NCI-H1436 (cell line): ENCODE results near the gene SENP5.
"Not testable (repeated sequence)": the region's sequence is repeated elsewhere in the genome, so short reads cannot be mapped to it uniquely, and the experiment has no call there.

Experiments used
- DNase-seq: peaks from one replicate; lab custom pipeline; 2025; lab: John Stamatoyannopoulos, UW

Gene SENP5

DNA sequence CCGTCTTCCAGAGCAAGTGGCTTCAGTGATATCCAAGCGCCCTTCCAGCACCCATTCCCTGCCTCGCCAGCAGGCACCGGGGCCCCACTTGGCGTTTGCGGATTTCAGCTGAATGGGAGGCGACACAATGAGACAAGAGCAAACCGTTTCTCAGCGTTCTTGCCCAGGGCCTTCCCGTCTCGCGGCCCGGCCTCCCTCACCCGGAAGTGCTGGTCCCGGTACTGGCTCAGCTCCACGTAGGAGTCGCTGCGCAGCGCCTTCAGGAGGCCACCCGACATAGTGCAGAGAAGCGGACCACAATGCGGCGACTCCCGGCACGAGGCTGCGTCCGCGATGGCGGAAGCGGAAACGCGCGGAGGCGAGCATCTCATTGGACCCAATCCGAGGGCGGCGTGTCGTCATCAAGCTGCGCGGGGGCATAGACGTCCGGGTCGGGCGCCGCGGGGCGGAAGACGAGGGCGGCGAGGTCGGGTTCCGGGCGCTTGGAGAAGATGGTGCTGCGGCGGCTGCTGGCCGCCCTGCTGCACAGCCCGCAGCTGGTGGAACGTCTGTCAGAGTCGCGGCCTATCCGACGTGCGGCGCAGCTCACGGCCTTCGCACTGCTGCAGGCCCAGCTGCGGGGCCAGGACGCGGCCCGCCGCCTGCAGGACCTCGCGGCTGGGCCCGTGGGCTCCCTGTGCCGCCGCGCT lies 74.7 kb downstream of the SENP5 start, which contains the start of gene NCBP2:
Gene NCBP2, minus strand, starts transcription at position 303 of the 689 bp plus-strand sequence. Its CDS starts 25 bp downstream, at position 278.
- peak; percentile 99 for DNase-seq

DNA sequence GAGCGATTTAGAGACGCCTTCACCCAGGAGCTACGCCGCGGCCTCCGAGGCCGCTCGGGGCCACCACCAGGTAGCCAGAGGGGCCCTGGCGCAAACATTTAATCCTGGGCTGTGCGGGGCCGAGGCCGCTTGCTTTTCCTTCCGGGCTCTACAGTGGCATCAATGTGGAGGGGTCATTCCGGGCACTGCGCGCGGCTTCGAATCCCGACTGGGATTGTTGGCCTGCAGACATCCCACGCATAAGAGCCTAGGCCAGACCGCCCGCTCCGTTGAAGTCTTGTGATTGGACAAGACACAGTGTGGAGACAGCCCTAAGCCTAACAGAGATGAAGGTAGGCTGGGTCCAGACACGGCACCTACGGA lies 75.2 kb downstream of the SENP5 start:
- DNase-seq: no peak

DNA sequence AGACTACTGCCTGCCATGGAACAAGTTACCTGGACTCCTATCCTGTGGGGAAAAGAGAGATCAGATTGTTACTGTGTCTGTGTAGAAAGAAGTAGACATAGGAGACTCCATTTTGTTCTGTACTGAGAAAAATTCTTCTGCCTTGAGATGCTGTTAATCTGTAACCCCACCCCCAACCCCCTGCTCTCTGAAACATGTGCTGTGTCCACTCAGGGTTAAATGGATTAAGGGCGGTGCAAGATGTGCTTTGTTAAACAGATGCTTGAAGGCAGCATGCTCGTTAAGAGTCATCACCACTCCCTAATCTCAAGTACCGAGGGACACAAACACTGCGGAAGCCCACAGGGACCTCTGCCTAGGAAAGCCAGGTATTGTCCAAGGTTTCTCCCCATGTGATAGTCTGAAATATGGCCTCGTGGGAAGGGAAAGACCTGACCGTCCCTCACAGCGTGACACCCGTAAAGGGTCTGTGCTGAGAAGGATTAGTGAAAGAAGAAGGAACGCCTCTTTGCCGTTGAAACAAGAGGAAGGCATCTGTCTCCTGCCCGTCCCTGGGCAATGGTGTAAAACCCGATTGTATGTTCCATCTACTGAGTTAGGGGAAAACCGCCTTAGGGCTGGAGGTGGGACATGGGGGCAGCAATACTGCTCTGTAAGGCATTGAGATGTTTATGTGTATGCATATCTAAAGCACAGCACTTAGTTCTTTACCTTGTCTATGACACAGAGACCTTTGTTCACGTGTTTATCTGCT lies 76.5 kb downstream of the SENP5 start:
- not testable (repeated sequence) for DNase-seq

DNA sequence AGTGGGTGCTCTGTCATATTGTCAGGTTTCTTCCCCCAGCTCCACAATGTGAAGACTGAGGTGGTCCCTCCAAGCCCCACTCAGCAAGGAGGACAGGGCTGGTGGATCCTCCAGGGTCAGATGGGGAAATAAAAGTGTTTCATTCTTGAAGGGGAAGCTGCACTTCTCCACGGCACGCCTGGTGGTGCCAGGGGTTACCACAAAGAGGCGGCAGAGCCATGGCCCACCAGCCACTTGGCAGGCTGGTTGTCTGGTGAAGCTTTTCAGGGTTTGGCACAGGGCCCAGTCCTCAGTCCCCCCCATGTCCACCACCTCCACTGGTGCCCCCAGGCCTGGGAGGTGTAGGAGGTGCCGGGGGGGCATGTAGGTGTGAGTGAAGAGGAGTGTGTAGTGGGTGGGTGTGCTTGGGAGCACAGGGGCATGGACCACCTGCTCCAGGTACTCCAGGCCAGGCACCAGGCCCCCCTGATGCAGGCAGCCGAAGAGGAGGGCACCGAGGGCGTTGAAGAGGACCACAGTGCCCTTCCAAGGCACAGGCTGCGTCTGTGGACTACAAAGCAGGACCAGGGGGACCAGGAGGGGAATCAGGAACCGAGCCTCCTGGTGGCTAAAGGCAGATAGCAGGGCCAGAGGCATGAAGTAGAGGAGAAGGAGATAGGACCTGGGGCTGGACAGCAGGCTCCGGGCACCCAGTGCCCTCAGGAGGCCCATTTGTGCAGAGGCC lies 79.6 kb downstream of the SENP5 start:
- no peak for DNase-seq

DNA sequence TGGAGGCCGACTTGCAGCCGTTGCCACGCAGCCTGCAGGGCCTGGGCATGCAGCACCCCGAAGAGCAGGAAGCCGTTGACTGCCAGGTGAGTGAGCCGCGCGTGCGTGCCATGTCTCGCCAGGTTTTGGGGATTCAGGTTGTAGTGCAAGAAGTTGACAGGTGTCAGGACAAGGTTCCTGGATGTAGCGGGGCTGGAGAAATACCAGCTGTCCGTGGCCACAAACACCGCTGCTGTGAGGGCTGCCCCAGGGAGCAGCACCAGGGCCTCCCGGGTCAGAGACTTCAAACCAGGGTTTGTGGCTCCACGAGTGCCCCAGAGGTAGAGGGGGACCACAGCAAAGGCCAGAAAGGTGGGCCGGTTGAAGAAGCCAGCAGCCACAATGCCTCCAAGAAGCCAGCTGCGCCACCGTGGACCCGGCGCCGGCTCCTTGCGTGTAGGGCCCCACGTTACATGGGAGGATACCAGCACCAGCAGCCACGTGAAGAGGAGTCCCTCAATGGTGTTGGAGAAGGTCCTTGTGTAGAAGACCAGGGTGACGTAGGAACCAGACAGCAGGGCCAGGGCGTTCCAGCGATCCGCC lies 80.2 kb downstream of the SENP5 start:
- DNase-seq: no peak

DNA sequence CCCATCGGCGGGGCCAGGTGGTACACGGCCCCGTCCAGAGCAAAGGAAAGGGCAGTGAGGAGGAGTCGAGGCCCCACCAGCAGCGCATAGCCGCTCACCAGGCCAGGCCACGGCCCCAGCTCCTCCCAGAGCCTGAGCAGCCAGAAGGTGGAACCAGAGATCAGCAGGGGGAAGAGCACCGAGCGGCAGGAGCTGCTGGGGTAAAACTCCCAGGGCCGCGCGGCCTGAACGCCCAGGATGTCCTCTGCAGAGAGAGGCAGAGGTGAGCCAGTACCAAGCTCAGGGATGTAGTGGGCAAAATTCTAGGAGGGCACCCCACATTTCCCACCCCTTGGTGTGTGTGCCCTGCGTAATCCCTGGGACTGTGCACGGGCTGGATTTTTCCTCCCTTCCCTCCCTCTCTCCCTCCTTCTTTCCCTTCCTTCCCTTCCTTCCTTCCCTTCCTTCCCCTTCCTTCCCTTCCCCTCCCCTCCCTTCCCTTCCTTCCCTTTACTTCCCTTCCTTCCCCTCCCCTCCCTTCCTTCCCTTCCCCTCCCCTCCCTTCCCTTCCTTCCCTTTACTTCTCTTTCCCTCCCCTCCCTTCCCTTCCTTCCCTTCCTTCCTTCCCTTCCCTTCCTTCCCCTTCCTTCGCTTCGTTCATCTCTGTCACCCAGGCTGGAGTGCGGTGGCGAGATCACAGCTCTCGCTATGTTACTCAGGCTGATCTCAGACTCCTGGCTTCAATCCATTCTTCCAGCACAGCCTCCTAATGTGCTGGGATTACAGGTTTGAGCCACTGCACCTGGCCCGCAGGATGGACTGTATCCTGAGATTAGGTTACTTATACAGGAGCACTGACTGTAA lies 80.9 kb downstream of the SENP5 start:
- DNase-seq: no peak

DNA sequence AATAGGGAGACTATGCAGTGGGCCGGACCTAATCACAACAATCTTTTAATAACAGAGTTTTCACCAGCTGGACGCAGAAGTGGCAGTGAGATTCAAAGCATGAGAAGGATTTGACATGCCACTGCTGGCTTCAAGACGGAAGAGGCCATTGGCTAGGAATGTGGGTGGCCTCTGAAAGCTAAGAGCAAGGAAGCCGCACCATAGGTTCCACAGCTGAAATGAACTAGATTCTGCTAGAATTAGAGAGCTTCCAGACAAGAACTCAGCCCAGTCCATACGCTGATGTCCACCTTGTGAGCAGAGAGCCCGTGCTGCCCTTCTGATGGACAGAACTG lies 81.5 kb downstream of the SENP5 start:
- DNase-seq: no peak

DNA sequence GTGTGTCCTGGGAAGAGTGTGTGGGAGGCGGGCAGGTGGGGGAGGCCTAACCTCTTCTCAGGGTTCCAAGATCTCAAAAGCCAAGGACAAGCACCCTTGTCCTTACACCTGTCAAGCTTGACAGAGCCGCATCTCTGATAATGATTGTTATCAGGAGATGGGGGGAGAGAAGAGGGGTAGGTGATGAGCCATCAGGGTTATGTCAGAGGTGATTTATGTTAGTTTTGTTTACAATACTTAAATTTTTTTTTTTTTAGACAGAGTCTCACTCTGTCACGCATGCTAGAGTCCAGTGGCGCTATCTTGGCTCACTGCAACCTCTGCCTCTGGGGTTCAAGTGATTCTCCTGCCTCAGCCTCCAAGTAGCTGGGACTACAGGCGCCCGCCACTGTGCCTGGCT lies 82.0 kb downstream of the SENP5 start:
- no peak for DNase-seq

DNA sequence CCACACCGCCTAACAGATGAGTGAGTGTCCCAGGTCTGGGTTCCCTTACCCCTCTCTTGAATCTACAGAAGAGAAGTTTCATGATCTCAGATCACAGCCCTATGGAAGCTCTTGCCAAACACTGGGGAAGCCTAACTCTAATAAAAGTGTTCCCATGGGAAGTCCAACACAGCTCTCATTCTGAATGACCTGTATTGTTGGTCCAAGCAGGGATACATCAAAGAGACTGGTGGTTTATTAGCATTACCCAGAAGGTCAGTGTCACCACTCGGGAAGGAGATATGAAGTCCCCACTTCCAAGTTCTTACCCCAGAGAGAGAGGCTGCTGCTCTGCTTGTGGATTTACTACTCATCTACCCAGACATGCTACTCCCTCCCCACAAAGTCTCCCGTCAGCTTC lies 83.7 kb downstream of the SENP5 start:
- DNase-seq: no peak

DNA sequence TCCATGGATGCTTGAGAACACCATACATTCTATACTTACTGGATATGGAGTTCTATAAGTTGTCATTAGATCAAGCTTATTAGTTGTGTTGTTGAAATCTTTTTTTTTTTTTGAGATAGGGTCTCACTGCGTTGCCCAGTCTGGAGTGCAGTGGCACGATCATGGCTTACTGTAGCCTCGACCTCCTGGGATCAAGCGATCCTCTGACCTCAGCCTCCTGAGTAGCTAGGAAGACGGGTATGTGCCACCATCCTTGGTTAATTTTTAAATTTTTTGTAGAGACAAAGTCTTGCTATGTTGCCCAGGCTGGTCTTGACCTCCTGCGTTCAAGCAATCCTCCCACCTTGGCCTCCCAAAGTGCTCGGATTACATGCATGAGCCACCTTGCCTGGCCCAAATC lies 87.1 kb downstream of the SENP5 start:
- no peak for DNase-seq

DNA sequence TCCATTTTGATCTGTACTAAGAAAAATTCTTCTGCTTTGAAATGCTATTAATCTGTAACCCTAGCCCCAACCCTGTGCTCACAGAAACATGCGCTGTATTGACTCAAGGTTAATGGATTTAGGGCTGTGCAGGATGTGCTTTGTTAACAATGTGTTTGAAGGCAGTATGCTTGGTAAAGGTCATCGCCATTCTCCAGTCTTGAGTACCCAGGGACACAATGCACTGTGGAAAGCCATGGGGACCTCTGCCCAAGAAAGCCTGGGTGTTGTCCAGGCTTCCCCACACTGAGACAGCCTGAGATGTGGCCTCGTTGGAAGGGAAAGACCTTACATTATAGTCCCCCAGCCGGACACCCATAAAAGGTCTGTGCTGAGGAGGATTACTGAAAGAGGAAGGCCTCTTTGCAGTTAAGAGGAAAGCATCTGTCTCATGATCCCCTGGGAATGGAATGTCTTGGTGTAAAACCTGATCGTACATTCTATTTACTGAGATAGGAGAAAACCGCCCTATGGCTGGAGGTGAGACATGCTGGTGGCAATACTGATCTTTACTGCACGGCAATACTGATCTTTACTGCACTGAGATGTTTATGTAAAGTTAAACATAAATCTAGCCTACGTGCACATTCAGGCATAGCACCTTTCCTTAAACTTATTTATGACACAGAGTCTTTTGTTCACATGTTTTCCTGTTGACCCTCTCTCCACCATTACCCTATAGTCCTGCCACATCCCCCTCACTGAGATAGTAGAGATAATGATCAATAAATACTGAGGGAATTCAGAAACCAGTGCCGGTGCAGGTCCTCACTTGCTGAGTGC lies 94.6 kb downstream of the SENP5 start:
- DNase-seq: no peak

DNA sequence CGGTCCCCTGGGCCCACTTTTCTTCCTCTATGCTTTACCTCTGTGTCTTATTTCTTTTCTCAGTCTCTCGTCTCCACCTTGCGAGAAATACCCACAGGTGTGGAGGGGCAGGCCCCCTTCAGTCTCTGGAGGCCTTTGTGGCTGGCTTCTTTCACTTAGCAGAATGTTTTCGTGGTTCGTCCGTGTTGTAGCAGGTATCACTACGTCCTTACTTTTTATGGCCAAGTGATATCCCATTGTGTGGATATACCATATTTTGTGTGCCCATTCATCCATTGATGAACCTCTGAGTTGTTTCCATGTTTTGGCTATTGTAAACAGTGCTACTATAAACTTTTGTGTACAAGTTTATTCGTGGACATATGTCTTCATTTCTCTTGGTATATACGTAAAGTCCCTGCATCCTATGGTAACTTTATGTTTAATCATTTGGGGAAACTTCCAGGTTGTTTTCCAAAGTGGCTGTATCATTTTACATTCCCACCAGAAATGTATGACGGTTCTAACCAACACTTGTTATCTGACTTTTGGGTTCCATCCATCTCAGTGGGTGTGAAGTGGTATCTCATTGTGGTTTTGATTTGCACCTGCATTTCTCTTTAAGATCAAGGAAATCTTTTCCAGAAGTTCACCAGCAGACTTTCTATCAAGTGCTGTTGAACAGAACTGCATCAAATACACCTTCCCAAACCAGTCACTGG lies 95.4 kb downstream of the SENP5 start:
- no peak for DNase-seq

DNA sequence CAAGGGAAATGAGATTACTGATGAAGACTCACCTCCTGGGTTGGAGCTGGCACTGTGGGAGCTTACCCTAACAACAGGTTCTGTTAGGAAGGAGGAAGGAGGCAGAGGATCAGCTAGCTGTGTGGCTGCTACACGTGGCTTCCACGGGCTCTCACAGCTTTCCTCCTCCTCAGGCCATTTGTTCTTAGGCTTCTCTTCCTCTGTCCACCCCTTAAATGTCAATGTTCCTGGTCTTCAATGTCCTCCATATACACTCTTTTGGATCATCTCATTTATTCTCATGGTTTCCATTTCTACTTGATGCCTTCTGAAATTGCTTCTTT lies 95.9 kb downstream of the SENP5 start:
- DNase-seq: no peak

DNA sequence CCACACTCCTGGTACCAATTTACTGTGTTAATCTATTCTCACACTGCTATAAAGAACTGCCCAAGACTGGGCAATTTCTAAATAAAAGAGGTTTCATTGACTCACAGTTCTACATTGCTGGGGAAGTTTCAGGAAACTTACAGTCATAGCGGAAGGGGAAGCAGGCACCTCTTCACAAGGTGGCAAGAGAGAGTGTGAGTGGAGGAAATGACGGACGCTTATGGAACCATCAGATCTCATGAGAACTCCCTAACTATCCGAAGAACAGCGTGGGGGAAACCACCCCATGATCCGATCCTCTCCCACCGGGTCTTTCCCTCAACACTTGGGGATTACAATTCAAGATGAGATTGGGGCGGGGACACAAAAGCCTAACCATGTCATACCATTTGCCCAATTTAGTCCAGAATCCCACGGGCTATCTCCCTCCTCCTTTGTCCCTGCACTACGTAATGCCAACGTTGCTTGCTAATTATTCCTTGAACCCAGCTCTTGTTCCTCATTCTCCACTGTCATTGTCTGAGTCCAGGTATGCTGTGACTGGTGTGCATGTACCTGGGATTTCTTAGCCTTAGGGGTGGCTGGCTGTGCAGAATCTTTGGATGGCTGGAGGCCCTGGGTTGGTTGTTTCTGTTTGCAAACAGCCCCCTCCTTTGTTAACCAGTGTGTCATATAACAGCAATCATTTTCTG lies 97.5 kb downstream of the SENP5 start:
- no peak for DNase-seq

DNA sequence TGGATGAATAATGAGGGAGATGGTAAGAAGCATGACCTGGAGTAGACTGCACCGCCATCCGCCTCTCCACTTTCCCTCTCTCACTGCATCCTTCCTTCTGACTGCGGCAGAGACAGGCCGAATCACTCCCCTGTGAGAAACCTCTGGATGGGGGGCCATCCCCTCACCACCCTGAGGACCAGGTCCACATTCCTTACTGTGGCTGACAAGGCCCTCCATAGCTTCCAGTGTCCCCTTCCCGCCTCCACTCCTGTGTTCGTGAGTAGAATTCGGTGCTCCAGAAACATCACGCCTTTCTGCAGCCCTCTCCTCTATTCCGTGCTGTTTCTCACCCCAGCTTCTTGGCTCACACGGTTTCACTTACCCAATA lies 98.1 kb downstream of the SENP5 start:
- no peak for DNase-seq

DNA sequence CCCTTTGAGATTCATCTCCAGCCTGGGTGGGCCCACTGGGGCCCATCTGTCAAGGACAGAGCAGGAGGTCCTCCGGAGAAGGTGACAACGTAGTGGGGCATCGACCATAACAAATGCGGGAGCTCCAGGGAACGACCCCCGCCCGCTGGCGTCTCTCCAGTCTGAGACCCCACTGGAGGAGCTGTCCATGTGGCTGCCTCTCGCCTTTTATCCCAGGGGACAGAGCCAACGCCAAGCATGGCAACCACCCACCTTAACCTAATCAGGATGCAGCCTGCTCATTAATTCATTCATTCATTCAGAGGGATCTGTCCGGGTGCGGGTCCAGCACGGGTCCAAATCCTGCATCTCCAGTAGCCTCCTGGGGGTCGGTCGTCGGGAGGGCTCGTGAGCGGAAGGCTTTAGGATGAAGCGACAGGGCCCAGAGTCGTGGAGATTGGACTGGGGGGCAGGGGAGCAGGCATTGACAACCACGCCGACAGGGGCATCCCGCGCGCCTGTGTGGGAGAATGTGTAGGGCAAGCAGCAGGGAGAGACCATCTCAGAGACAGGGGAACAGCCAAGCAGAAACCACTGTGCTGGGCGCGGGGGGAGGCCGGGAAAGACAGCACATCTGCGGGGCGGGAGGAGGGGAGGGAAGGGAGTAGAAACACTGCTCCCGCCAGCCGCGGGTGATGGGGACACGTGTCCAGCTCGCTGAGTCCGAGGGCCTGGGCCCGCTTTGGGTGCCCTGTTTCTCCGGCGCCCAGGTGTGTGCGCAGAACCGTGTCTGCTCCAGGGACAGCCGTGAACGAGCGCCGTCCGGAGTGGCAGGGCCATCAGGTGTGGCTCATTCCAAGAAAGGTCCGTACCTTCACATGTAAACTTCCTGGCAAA lies 99.0 kb downstream of the SENP5 start:
- DNase-seq: no peak

DNA sequence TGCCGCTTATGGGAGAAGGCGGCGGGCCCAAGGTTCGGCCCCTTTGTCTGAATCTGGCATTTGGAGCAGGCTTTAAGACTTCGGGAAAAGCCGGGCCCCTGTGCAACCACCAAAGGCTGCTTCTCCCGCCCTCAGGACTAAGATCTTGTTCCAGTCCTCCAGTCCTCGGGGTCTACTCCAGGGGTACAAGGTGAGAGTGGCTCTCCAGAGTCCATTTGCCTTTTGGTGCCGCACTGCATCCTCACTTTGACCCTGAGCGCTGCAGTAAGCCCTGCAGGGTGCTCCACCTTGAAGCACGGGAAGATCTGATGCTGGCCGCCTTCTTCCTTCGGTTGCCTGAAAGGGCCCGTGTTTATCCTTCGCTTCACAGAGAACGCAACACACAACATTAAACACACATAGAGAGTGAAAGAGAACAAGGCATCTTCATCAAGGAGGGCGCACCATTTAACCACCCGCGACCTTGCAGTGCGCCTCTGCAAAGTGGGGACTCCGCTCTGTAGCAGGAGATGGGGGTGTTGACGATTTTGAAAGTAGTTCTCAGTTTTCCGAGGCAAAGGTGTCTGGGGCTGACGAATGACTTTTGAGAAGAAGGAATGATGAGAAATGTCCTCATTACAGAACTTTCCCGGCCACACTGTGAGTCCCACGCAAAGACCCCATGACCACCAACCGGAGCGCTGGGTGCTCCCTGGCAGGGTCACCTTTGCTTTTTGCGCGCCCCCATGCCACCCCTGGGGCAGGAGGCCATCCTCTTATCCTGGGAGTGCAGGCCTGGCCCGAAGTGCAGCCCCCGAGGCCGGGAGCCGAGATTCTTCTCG lies 99.9 kb downstream of the SENP5 start:
- DNase-seq: no peak
